GM10266 (cell line): ENCODE results near the gene S100A3.
"Not testable (repeated sequence)": the region's sequence is repeated elsewhere in the genome, so short reads cannot be mapped to it uniquely, and the experiment has no call there.

Source experiments
- DNase-seq: peaks from one replicate; pipeline ENCODE4 v3.0.0; 2012; ENCODE audit errors: extremely low spot score
- CTCF ChIP-seq: IDR thresholded peaks from 2 replicates; pipeline ENCODE4 v1.5.1; 2012; ENCODE audit warnings: mild to moderate bottlenecking, low read depth; ENCODE audit not compliant: control insufficient read depth, insufficient read depth; ENCODE audit errors: missing control alignments

Gene S100A3, protein sequence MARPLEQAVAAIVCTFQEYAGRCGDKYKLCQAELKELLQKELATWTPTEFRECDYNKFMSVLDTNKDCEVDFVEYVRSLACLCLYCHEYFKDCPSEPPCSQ

DNA sequence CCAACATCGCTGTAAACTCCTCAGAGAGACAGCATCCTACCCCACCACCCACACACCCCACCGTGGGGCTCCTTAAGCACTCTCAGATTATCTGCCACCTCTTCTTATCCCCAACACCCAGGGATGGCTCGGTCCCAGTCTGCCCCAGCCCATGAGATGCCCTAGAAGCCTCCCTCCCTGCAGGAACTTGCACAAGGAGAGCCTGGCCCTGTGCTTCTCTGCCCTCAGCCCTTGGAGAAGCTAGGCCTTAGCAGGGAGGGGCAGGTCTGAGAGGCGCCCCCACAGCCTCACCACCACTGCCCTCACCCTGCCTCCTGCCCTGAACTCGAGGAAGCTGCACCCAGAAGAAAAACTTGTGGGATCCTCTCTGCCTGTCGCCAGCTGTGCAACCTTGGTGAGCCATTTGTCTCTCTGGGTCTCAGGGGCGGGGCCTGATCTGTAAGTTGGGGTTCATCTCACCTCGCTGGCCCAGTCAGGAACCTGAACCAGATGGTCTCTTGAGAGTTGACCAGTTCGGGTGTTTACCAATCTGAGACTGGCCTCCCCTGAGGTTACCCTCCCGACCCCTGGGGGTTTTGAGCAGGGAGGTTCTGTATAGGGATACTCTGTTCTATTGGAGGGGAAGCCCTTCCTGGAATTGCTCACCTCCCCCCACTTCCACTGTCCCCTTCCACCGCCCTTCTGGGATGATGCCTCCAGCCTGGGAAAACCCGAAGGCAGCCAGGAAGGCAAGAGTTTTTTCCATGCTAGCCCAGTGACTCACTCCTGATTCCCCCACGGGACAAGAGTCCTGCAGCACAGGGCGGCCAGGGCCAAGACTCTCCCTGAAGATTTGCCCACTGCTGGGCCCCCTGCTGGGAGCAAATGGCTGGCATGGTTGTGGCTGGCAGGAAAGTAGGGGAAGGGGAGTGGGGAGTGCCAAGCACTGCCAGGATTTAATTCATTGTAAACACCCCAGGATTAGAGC, at the start of gene S100A3:
TSS of gene S100A3 (minus strand) at position 537 of the 967 bp plus-strand sequence. CDS start 773 bp downstream, outside the sequence.
- no peak for DNase-seq
- TF ChIP-seq CTCF, result no peak

DNA sequence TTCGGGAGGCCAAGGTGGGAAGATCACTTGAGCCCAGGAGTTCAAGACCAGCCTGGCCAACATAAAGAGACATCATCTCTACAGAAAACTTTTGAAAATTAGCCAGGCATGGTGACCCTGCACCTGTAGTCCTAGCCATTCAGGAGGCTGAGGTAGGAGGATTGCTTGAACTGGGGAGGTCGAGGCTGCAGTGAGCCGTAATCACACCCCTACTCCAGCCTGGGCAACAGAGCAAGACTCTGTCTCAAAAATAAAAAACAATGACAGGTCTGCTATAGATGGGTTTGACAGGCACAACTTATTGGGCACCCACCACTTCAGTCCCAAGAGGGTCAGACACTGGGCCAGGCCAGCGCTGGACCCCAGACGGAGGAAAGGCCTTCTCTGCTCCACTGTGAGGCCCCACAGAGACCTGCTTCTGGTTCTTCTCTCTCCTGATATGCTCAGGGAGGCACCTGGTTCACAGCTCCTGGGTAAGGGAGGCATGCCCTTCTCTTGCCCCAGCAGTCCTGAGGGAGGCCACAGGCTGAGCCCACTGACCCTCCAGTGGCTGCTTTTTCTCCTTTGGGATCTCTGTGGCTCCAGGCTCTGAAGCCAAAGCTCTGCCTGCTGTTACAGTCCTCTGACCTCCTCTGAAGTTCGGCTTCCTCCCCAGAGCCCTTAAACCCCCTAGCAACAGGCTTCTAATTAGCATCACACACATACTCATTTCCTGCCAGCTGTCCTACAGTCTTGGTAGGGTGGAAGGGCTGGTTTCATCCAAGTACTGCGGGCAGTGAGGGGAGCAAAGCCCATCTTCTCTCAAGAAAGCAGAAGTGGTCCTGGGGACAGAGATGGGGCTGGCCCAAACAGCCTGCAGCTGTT, 49.5 kb upstream of the S100A3 start:
- no peak for TF ChIP-seq CTCF
- DNase-seq, result peak; percentile 85

DNA sequence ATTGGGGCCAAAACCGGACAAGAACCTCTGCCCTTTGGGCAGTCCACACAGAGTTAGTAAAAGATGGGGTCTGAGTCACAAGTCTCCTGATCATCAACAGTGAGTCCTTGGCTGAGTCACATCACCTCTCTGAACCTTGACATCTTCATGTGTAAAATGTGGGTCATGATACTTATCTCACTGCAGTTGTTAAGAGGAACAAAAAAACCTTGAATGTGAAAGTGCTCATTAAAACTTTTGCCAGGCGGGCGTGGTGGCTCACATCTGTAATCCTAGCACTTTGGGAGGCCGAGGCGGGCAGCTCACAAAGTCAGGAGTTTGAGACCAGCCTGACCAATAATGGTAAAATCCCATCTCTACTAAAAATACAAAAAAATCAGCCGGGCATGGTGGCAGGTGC, 48.1 kb upstream of the S100A3 start:
- no peak for TF ChIP-seq CTCF
- no peak for DNase-seq

DNA sequence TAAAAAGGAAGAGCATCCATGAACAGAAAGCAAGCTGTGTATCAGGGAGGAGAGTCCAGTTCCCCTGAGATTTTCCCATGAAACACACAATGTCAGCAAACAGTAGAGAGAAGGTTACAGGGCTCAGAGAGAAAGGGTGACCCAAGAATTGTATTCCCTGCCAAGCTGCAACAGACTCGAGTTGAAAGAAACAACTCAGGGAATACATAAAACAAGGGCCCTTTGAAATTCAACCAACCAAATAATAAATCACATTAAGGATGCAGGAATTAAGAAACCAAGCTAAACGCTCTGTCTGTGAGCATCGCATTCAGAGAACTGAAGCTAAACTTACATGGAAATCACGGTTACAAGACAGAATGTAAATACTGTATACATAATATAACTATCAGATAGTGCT, 43.7 kb upstream of the S100A3 start:
- no peak for TF ChIP-seq CTCF
- DNase-seq, result no peak

DNA sequence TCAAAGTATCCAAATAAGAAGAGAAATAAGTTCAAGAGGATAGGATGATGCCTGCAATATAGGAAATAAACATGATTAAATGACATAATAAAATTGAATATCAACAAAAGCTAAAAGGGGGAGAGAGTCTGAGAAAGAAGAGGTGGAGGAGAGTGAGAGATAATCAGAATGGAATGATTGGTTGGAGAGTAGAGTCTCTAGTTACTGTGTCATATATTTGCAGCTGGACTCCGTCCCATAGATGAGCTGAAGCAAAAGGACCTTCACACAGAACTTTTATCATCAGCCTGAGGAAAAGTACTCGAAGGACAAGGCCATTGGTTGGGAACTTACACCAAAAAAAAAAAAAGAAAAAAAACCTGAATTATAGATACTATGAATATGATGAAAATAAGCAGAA, 39.4 kb upstream of the S100A3 start:
- TF ChIP-seq CTCF, result no peak
- no peak for DNase-seq

- not testable (repeated sequence) for DNase-seq
These were observed 39.0 kb upstream of the S100A3 start for GRCh38 chr1:153588033-153588432.

- DNase-seq, result no peak
- TF ChIP-seq CTCF, result no peak
These were observed 38.3 kb upstream of the S100A3 start for GRCh38 chr1:153587314-153587713.
